Astrocyte of the hippocampus (primary cell): ENCODE data around the gene CCNC.

ENCODE experiments used
- DNase-seq: peaks from one replicate; pipeline ENCODE4 v3.0.0; 2011; ENCODE audit warnings: low read depth, low spot score

The CCNC gene

DNA sequence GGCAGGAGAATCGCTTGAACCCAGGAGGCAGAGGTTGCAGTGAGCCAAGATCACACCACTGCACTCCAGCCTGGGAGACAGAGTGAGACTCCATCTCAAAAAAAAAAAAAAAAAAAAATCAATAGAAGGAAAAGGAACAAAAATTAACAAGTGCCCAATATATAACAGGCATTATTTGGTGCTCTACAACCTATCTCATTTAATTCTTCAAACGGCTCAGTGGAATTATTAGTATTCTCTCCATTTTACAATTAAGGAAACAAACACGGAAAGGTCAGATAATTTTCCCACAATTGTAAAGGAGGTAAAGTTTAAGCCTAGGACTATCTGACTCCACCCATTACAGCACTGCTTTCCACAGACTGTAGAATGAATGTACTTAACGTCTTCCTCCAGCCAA lies 19.8 kb downstream of the CCNC start:
- no peak for DNase-seq

DNA sequence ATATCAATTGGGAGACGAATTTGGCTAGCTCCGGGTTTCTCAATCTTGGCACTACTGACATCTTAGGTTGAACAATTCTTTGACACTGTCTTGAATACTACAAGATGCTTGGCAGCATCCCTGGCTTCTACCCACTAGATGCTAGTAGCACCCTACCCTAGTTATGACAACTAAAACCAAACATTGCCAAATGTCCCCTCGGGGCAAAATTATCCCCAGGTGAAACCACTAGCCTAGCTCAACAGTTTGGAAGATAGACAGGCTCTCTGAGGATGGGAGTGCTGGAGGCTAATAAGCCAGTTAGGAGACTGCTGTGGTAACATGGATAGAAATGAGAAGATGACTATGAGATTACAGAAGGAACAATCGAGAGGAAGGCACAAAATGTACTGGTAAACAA lies 20.9 kb downstream of the CCNC start:
- no peak for DNase-seq

DNA sequence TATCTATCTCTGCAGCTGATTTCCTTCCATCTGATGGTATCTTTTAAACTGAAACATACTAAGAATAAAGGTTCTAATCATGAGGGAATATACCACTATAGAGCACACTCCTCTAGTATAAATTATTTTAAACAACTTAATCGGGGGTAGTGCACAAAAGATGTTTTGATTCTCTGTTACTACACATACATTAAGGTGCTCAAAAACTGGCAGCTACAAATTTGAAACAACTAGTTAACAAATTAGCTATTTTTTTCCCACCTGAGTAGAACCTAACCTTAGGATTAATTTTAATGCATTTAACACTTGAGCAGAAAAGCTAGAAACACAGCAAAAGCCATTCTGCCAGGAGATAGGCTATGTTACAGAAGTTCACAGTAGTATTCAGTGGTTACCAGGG lies 23.0 kb downstream of the CCNC start:
- no peak for DNase-seq

DNA sequence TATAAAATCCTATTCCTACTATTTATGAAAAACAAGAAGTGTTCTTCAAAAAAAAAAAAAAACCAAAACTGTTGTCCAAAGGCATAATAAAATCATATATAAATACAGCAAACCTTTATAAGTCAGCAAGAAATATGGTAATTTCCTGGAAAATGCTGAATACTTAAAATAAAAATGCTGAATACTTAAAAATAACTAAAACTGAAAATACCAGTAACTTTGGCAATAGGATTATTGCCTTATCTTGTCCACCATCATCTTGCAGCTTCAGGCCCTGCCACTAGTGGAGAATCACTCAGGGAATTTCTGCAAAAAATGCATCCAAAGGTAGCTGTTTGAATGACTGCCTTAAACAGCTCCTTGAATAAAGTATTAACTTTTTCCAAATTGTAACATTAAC lies 24.5 kb downstream of the CCNC start:
- DNase-seq: no peak

DNA sequence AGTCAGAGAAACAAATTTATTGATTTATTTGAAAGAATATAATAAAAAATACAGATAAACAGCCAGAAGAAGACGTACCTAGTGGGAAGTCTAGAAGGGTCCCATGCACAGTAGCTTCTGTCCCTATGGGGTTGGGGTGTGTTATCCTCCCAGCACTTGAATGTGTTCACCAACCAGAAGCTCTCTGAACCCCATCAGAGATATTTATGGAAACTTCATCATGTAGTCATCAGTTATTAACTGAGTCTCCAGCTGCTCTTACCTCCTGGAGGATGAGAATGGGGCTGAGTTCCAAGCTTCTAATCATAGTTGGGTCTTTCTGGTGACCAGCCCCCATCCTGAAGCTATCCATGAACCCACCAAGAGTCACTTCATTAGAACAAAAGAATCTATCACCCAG lies 37.8 kb downstream of the CCNC start:
- no peak for DNase-seq

DNA sequence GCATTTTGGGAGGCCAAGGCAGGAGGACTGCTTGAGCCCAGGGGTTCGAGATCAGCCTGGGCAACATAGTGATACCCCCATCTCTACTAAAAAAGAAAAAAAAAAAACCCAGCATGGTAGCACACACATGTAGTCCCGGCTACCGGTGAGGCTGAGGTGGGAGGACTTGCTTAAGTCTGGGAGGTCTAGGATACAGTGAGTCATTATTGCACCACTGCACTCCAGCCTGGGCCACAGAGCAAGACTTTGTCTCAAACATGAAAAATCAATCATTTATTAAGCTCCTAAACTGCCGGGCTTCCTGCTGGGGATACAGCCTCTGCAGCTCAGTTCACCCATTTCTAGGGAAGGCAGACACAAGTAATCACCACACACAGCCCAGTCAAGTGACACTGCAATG lies 45.9 kb downstream of the CCNC start:
- DNase-seq: no peak

DNA sequence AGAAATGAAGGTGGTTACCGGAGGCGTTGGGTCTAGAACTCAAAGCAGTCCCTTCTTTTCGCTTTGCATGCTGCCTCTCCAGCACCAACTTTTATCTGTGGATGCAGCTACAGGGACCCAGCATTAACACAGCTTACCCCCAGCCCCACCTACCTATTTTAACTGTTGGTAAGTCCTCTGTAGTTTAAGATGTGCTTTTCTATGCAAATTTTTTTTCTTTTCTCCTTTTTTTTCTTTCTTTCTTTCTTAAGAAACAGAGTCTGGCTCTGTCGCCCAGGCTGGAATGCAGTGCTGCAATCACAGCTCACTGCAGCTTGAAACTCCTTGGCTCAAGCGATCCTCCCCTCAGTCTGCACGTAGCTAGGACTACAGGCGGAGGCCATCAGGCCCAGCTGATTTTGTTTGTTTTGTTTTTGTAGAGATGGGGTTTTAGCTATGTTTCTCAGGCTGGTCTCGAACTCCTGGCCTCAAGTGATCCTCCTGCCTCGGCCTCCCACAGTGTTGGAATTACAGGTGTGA lies 46.8 kb downstream of the CCNC start:
- DNase-seq: peak; percentile 67

DNA sequence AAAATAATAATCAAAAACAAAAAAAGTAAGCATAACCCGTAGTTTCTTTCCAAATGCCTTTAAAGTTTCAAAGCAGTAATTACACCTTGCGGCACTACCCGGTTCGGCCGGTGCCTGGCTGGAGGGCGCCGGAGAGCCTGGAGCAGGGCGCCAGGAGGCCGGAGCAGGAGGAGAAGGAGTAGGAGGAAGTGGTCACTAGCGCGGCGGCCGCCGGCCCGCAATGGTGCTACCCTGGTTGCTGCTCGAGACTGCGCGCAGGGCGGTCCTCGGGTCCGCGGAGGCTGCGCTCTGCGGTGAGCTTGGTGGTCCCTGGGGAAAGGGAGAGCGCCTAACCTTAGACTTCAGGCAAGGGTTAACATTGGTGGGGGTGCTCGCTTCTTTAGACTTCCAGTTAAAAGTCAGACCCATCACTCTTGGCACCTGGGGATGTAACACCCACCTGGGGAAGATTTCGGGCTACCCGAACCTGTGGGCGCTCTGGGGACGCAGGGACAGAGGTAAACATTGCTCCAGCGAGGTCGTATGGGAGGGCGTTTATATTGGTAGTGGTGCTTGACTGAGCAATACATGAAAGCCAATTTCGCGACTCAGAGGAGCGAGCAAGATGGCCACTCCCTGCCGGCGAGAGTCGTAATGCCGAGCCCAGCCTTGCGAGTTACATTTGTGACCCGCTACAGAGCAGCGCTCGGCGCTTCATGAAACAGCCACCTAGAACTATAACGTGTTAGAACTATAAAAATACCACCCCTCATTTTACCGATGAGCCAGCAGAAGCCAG lies 47.4 kb downstream of the CCNC start:
- peak; percentile 94 for DNase-seq

DNA sequence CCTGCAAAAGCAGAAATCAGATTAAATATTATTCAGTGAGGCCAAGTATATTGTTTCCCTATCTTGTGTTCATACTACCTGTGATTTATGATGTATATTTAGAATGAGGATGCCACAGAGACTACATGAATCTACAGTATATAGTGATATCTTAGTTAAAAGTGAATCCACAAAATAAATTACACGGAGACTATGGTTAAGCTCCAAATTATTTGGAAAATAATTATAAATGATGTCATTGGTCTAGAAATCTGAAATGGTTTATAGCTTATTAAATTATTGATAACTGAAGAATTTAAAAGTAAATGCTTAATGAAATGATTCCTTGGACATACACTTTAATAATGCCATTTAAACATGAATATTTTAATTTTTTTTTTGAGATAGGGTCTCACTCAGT lies 49.0 kb downstream of the CCNC start:
- no peak for DNase-seq

DNA sequence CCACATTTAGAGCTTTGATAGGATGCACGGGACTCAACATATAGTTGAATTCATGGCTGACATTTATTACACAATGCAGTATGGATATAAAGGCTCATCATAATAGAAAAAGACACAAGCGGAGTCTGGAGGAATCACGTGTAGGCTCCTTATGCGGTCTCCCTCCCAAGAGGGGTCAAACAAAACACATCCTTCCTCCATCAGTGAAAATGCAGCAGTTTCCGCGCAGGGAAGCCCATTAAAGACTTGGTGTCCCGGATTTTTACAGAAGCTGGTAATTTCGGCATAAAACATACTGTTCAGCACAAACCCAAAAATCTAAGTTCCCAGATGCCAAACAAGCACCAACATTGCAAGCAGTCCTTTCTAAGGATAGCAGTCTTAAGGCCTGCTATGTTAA lies 54.4 kb downstream of the CCNC start:
- peak; percentile 11 for DNase-seq

DNA sequence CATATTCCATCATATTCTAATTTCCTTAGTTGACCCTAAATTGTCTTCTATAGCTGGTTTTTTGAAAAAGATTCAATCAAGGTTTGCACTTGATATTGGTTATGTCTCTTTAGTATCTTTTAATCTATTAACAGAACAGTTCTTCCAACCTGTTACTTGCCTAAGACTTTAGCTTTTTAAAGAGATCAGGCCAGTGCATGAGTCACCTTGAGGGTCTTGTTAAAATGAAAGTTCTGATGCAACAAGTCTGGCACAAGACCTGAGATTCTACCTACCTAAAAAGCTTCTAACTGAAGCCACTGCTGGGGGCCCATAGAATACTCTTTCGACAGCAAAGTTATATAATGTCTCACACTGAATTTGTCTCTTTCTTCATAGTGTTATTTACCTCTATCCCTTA lies 56.4 kb downstream of the CCNC start:
- DNase-seq: no peak

DNA sequence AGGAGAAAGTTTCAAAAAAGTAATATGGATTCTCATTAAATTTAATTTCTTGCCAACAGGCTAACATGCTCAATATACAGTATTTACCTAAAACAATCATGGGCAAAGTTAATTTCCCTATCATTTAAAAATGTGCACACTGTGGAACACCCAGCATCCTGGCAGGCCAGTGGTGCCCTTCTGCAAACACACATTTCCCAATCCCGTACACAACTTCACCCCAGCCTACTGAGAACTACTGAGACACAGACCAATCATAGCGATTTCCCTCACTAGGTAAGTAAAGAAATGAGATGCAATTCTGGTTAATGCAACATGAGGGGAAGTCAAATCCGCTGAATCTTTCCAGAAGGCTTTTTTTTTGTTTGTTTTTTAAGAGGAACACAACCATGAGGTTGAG lies 60.8 kb downstream of the CCNC start:
- DNase-seq: no peak

DNA sequence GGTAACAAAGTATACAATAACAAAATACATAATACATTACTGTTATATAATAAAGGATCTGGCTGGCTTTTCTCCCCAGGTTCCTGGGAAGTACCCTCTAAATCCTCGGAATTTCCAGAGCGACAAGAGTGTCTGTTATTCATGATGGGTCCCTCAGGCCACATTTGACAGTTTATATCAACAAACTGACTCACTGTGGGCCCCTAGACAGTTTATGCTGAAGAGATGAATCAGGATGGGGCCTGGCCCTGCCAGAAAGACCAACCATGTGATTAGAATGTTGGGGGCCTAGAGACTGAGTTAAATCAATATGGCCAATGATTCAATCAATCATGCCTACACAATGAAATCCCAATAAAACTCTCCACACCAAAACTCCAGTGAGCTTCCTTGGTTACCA lies 66.7 kb downstream of the CCNC start:
- peak; percentile 11 for DNase-seq

DNA sequence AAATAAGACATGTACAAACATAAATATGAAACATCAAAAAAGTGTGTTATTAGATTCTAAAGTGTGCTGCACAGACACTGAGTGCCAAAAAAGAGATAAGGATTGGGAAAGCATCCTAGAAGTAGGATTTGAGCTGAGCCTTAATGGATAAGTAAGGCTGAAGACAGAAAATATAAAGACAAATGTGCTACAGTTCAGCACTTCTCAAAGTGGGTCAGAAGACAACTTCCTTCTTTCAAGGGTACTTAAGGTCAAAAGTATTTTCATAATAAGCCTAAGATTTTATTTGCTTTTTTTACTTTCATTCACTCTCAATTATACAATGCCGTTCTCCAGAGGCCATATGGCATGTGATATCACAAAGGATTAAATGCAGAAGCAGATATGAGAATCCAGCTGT lies 70.0 kb downstream of the CCNC start:
- no peak for DNase-seq

DNA sequence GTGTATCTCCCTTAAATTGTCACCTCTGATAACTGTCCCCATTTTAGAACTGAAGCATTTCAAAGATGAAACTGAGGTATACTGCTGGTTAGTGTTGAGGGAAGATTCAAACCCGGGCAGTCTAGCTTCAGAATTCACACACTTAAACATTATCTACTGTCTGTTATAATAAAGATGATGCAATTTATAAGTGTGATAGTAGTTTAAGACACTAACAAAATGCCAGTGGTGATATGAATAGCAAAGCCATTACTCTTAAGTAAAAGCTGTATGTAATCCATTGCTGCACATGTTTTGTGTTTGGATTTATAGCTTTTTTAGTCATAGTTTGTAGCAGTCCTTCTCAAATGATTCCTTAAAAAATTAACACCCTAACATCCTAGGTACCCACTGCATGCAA lies 73.0 kb downstream of the CCNC start:
- no peak for DNase-seq
